ENCODE data around the gene SHLD1.

Gene SHLD1

GRCh38 chr20:5870568-5870981, 120.4 kb downstream of the SHLD1 start:
- Histone ChIP-seq H3K9ac (ENCODE audit: low read depth, low read length) (no peak overlapping the region), H3K4me1 (ENCODE audit: insufficient read depth, low read length) (no peaks in the 10 kb centered on the region), H3K36me3 (ENCODE audit: insufficient read depth, low read length) (no peaks in the 10 kb centered on the region), H3K9me3 (ENCODE audit: insufficient read depth, low read length, severe bottlenecking) (no peaks in the 10 kb centered on the region), H3K27me3 (ENCODE audit: insufficient read depth, low read length, poor library complexity) (no peaks in the 10 kb centered on the region), H3K79me2 (ENCODE audit: insufficient read depth, low read length) (no peaks in the 10 kb centered on the region), H3K4me3 (ENCODE audit: low read depth in 1 of 2, low read length in 2 of 2) (no peak overlapping the region), H3K27ac (ENCODE audit: low read length) (no peak overlapping the region), H3K4me2 (ENCODE audit: insufficient read depth, low read length) (no peak overlapping the region), H2AFZ (ENCODE audit: low read depth, low read length) (no peak overlapping the region), H4K20me1 (ENCODE audit: insufficient read depth, low read length) (peaks cover 3% of the 10 kb centered on the region; the same call in 1 of the 2 replicates)
- no peak for TF ChIP-seq EZH2 (IDR thresholded peaks at IDR 0.05; ENCODE audit: borderline replicate concordance, low read depth, low read length, severe bottlenecking)
- no peak for TF ChIP-seq CTCF (IDR thresholded peaks at IDR 0.05; ENCODE audit: borderline replicate concordance, extremely low read depth, low read length, poor library complexity, severe bottlenecking)
- DNase-seq = no peak
- no peak for ATAC-seq (ENCODE audit: insufficient read depth, low read depth)

- Histone ChIP-seq H3K79me2 (ENCODE audit: insufficient read depth, low read length) (no peaks in the 10 kb centered on the region), H3K27me3 (ENCODE audit: insufficient read depth, low read length, poor library complexity) (no peaks in the 10 kb centered on the region), H3K27ac (ENCODE audit: low read length) (no peak overlapping the region), H2AFZ (ENCODE audit: low read depth, low read length) (no peak overlapping the region), H3K9me3 (ENCODE audit: insufficient read depth, low read length, severe bottlenecking) (no peaks in the 10 kb centered on the region), H3K9ac (ENCODE audit: low read depth, low read length) (no peak overlapping the region), H3K36me3 (ENCODE audit: insufficient read depth, low read length) (no peaks in the 10 kb centered on the region), H3K4me1 (ENCODE audit: insufficient read depth, low read length) (no peaks in the 10 kb centered on the region), H4K20me1 (ENCODE audit: insufficient read depth, low read length) (peaks cover 3% of the 10 kb centered on the region; the same call in 1 of the 2 replicates), H3K4me2 (ENCODE audit: insufficient read depth, low read length) (no peak overlapping the region), H3K4me3 (ENCODE audit: low read depth in 1 of 2, low read length in 2 of 2) (no peak overlapping the region)
- ATAC-seq (ENCODE audit: insufficient read depth, low read depth) (no peak), DNase-seq (no peak)
- TF ChIP-seq CTCF (IDR thresholded peaks at IDR 0.05; ENCODE audit: borderline replicate concordance, extremely low read depth, low read length, poor library complexity, severe bottlenecking) (no peak), EZH2 (IDR thresholded peaks at IDR 0.05; ENCODE audit: borderline replicate concordance, low read depth, low read length, severe bottlenecking) (no peak)
Measured at GRCh38 chr20:5871459-5872410, 121.5 kb downstream of the SHLD1 start.

- Histone ChIP-seq H2AFZ (ENCODE audit: low read depth, low read length) (no peak overlapping the region), H4K20me1 (ENCODE audit: insufficient read depth, low read length) (peaks cover under 1% of the 10 kb centered on the region; the same call in 1 of the 2 replicates), H3K36me3 (ENCODE audit: insufficient read depth, low read length) (no peaks in the 10 kb centered on the region), H3K27me3 (ENCODE audit: insufficient read depth, low read length, poor library complexity) (no peaks in the 10 kb centered on the region), H3K79me2 (ENCODE audit: insufficient read depth, low read length) (no peaks in the 10 kb centered on the region), H3K27ac (ENCODE audit: low read length) (no peak overlapping the region), H3K9me3 (ENCODE audit: insufficient read depth, low read length, severe bottlenecking) (no peaks in the 10 kb centered on the region), H3K4me3 (ENCODE audit: low read depth in 1 of 2, low read length in 2 of 2) (no peak overlapping the region), H3K4me1 (ENCODE audit: insufficient read depth, low read length) (no peaks in the 10 kb centered on the region), H3K4me2 (ENCODE audit: insufficient read depth, low read length) (no peak overlapping the region), H3K9ac (ENCODE audit: low read depth, low read length) (no peak overlapping the region)
- DNase-seq (no peak), ATAC-seq (ENCODE audit: insufficient read depth, low read depth) (no peak)
- TF ChIP-seq EZH2 (IDR thresholded peaks at IDR 0.05; ENCODE audit: borderline replicate concordance, low read depth, low read length, severe bottlenecking) = no peak
- no peak for TF ChIP-seq CTCF (IDR thresholded peaks at IDR 0.05; ENCODE audit: borderline replicate concordance, extremely low read depth, low read length, poor library complexity, severe bottlenecking)
Measured at GRCh38 chr20:5877128-5877527, 126.9 kb downstream of the SHLD1 start.

Measured in DND-41 (cell line).